Sciatic nerve (tissue), 2 donors: ENCODE data around the gene PLEKHM2. TPM values are rescaled to one million over a fixed set of nuclear protein-coding genes. Genes with fewer than 3 reads are reported as not detected.
A peak's percentile ranks its signal among the peaks of the same experiment; 100 is the strongest.
"Not testable (repeated sequence)": the region's sequence is repeated elsewhere in the genome, so short reads cannot be mapped to it uniquely, and the experiment has no call there.

ENCODE experiments used
- ATAC-seq: fragments of 200-7000 bp; cut with Tn5 transposase; one replicate; pipeline ENCODE4 v1.9.1; 2020; ENCODE audit warnings: mild to moderate bottlenecking, moderate library complexity
- DNase-seq: peaks from one replicate; pipeline ENCODE4 v3.0.0-alpha.2; 2020; ENCODE audit warnings: low spot score
- intact Hi-C: fragments of 100-400 bp; cut with DNase I; formaldehyde crosslinking; loops from one replicate; pipeline ENCODE4 v1.14.2; 2022
- total RNA-seq: library from RNA; stranded (reverse); fragmentation: NEBNext Ultra II Directional; extraction: Animal tissue kit (Norgen Biotek cat#: 25700); gene quantifications from one replicate; pipeline ENCODE4 v1.2.1, GENCODE V29; 2021
- donor health status: DM: no; HTN: no; CAD: no.
- donor health status: DM: no; HTN: no; CAD: no.

PLEKHM2 gene
- 67.8 TPM for total RNA-seq

DNA sequence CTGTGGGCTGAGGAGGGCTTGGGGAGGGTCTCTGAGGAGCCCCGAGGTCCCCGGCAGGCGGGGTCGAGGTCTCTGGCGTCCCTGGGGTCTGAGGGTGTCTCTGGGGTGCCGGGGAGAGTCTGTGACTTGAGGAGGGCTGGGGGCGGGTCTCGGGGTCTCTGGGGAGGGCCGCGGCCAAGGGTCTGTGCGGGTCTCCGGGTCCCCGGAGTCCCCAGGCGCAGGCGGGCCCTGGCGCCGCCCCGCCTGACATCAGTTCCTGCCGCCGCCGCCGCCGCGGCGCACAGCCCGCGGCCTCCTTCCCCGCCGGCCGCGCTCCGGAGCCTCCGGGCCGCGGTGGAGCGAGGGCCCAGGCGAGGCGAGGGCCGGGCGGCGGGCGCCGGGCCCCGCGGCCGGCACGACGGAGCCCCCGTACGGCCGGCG lies at the start of gene PLEKHM2:
Gene PLEKHM2 (plus strand): TSS at position 279 of the 420 bp plus-strand sequence. CDS start 239 bp downstream, outside the sequence.
- DNase-seq (peak; percentile 77), ATAC-seq (peak; percentile 70)
- intact Hi-C loops: no loop called here

- DNase-seq (no peak), ATAC-seq (no peak)
- intact Hi-C loops: no loop called here
These were observed 47.7 kb upstream of the PLEKHM2 start for GRCh38 chr1:15636436-15636835.

GRCh38 chr1:15637826-15638225 lies 46.3 kb upstream of the PLEKHM2 start:
- ATAC-seq (no peak), DNase-seq (no peak)
- intact Hi-C loops: no loop called here

DNA sequence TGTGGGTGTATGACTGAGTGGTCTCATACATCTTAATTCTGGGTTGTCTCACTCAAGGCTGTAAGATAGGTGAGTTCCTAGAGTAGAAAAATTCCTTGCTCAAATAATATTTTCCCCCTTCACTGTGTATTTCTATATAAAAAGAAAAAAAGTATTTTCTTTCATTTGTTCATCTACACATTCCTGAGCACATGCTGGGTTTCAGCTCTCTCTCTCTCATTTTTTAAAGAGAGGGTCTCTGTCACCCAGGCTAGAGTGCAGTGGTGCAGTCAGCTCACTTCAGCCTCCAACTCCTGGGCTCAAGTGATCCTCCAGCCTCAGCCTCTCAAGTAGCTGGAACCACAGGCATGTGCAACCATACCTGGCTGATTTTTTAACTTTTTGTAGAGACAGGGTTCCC lies 44.9 kb upstream of the PLEKHM2 start:
- DNase-seq: no peak
- ATAC-seq: no peak
- intact Hi-C loops: no loop called here

GRCh38 chr1:15639931-15640330 lies 44.2 kb upstream of the PLEKHM2 start:
- DNase-seq (no peak), ATAC-seq (no peak)
- intact Hi-C loops: no loop called here

GRCh38 chr1:15640667-15641066 lies 43.5 kb upstream of the PLEKHM2 start:
- no peak for ATAC-seq
- intact Hi-C loops: no loop called here
- DNase-seq: no peak

GRCh38 chr1:15649937-15650336 lies 34.2 kb upstream of the PLEKHM2 start:
- no peak for DNase-seq
- no peak for ATAC-seq
- intact Hi-C loops: no loop called here

DNA sequence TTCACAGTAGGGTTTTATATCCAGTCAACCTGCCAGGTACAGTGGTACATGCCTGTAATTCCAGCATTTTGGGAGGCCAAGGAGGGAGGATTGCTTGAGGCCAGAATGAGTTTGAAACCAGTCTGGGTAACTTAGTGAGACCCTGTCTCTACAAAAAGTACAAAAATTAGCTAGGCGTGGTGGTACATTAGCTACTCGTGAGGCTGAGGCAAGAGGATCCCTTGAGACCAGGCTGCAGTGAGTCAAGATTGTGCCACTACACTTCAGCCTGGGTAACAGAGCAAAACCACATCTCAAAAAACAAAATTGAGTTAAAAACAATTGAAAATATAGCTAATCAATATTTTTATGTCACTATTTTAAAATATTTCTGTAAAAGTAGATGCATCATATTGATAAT lies 33.7 kb upstream of the PLEKHM2 start:
- no peak for DNase-seq
- ATAC-seq: no peak
- intact Hi-C loops: no loop called here

GRCh38 chr1:15652130-15652529 lies 32.0 kb upstream of the PLEKHM2 start:
- DNase-seq, ATAC-seq, intact Hi-C loops: not testable (repeated sequence)

GRCh38 chr1:15654091-15654690 lies 29.9 kb upstream of the PLEKHM2 start:
- DNase-seq: no peak
- no peak for ATAC-seq
- intact Hi-C loops: no loop called here

GRCh38 chr1:15656464-15656863 lies 27.7 kb upstream of the PLEKHM2 start:
- DNase-seq: no peak
- ATAC-seq: no peak
- intact Hi-C loops: no loop called here

DNA sequence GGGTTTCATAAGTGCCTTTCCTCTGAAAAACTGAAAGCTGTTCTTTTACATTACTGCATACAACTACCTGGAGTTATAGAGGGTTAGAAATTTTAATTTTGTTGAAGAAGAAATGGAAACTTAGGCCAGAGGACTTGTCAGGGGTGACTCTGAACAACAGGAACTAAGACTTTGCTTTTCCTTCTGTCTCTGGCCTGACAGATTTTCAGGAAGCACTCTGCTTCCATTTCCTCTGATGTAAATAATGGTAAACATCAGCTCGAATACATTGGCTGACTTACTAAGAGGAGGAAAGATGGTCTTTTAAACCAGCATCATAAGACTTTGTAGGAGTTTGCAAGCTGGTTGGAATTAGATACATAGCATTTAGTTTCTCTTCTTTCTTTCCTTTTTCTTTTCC lies 27.1 kb upstream of the PLEKHM2 start:
- no peak for ATAC-seq
- intact Hi-C loops: no loop called here
- no peak for DNase-seq

DNA sequence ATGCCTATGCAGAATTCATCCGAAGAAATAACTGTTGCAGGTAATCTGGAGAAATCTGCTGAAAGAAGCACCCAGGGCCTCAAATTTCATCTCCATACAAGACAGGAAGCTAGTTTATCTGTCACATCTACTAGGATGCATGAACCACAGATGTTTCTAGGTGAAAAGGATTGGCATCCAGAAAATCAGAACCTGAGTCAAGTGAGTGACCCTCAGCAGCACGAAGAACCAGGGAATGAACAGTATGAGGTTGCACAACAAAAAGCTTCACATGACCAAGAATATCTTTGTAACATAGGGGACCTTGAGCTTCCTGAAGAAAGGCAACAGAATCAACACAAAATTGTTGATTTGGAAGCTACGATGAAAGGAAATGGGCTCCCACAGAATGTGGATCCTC lies 24.0 kb upstream of the PLEKHM2 start:
- ATAC-seq (no peak), DNase-seq (no peak)
- intact Hi-C loops: no loop called here

- ATAC-seq (no peak), DNase-seq (no peak)
- intact Hi-C loops: no loop called here
These were observed 21.6 kb upstream of the PLEKHM2 start for GRCh38 chr1:15662477-15662876.

GRCh38 chr1:15663925-15664324 lies 20.2 kb upstream of the PLEKHM2 start:
- ATAC-seq (no peak), DNase-seq (no peak)
- intact Hi-C loops: no loop called here

DNA sequence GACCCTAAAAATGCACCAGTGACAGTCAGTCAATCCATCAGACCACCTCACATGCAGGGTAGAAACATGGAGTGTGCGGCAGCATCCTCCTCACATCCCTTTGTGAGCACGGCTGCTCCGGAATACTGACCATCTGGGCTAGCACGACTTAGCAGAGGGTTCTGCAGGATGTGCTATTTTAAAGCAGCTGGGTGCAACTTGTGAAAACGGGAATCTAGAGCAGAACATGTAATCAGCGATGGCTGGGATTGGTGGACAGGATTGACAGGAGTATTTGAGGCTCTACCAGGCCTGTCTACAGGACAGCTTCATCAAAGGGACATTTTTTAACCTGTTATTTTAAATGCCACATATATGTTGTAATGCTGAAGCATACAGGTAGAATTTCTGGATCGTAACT lies 16.8 kb upstream of the PLEKHM2 start:
- DNase-seq (no peak), ATAC-seq (no peak)
- intact Hi-C loops: no loop called here

DNA sequence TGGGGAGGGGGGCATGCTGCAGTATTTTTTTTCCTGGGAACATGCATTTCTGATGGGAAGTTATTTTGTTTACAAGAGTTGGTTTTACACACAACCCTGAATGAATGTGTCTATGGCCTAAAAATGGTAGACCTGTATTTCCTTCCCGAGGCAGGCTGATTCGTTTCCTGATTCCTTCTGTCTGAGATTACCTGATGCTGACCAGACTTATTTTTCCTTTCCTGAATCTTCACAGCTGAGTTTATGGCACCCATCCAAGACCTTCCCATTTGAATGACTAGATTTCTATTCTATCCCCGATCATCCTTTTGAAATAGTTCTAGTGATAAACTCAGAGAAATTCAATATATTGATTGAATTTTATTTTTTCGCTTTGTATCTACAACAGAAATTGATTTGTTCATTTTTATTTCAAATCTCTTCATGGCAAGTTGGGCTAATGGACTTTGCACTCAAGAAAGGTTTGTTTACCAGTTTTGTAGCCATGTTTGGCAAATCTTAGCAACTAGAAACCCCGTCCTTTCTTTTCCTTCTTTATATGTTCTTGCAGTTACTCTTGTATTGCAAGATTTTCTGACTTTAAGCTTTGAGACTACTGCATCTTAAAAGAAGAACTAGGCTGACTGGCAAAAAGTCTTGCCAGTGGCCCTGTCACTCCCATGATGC lies 15.9 kb upstream of the PLEKHM2 start:
- DNase-seq (no peak), ATAC-seq (no peak)
- intact Hi-C loops: no loop called here

GRCh38 chr1:15669074-15669473 lies 15.0 kb upstream of the PLEKHM2 start:
- intact Hi-C loops: no loop called here
- DNase-seq: no peak
- no peak for ATAC-seq

DNA sequence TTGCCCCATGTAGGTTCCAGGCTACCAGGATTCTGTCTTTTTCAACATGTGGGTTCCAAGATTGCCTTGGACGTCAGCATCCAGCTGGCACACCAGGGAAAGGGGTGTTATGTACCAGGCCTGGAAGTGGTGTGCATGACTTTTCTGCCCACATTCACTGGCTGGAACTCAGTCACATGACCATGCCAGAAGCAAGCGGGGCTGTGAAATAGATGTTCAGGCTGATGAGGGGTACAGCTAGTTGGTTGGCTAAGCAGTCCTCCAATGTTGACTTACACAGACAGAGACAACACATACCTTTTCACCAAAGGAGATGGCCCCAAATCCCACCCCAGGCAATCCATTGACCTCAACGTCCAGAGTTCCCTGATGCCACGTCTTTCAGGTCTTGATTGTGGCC lies 14.3 kb upstream of the PLEKHM2 start:
- no peak for ATAC-seq
- intact Hi-C loops: no loop called here
- DNase-seq: no peak

DNA sequence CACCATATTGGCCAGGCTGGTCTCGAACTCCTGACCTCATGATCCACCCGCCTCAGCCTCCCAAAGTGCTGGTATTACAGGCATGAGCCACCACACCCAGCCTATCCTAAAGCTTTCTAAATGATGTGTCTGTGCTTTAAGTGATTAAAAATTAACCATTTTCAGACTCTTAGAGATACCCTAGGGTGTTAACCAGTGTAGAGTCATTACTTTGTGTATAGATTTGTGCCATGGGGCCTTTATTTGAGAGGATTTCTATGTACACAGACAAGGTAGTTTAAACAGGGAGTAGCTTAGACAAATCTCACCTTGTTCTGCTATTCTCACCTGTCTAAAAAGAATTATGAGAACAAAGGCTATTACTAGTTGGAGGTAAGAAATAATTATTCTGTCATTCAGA lies 12.7 kb upstream of the PLEKHM2 start:
- no peak for DNase-seq
- intact Hi-C loops: no loop called here
- no peak for ATAC-seq
